ENCODE data around the gene NXF3. TPM values are rescaled to one million over a fixed set of nuclear protein-coding genes. Genes with fewer than 3 reads are reported as not detected.
"Not testable (repeated sequence)": the region's sequence is repeated elsewhere in the genome, so short reads cannot be mapped to it uniquely, and the experiment has no call there.

Gene NXF3
- total and polyA plus RNA-seq, 2 donors: 0.08 TPM; not detected in 1

DNA sequence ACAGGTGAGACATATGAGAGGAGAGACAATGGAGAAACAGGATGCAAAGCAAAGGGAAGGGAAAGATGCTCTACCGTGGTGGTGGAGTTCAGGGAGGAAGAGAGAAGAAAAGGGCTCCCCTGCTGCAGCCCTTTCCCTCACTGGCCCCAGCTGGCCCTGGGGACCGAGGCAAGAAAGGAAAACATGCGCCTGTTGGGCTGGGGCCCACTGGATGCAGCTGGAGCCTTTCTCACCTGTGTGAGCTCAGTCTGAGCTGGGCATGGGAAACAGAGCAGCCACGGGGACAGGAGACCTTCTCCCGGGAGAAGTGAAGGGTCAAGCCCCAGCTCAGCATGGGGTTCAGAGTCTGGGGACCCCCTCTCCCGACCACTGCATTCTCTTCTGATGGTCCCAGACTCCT, 11.9 kb downstream of the NXF3 start:
- no peaks in the 10 kb centered on the region for H3K4me1 ChIP-seq (ENCODE audit: insufficient read depth)
- no peak overlapping the region for H3K4me3 ChIP-seq (ENCODE audit: low read depth, low read length)
- WGBS: 71% methylated on average over 6 of the region's 6 CpGs
- no peak for DNase-seq (ENCODE audit: extremely low spot score)
- H3K27ac ChIP-seq (ENCODE audit: low read depth): no peak overlapping the region
- H3K36me3 ChIP-seq (ENCODE audit: insufficient read depth): no peaks in the 10 kb centered on the region

DNA sequence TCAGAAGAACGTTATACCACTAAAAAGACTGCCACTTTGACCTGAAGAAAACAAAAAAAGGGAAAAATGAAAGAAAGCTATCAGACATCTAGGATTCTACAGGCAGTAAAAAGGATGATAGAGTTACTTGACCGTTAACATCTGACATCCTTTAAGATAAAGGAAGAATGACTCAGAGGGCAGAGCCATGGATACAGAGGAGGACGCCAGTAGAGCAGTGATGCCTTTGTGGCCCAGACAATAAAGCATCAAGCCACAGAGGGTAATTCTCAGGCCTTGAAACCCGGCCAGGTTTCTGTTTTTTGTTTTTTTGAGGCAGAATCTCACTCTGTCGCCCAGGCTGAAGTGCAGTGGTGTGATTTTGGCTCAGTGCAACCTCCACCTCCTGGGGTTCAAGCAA, 19.5 kb downstream of the NXF3 start:
- no peak overlapping the region for H3K4me3 ChIP-seq (ENCODE audit: low read depth, low read length)
- no peaks in the 10 kb centered on the region for H3K4me1 ChIP-seq (ENCODE audit: insufficient read depth)
- H3K27ac ChIP-seq (ENCODE audit: low read depth): no peak overlapping the region
- 29% methylated on average over 5 of the region's 5 CpGs for WGBS
- H3K36me3 ChIP-seq (ENCODE audit: insufficient read depth): no peaks in the 10 kb centered on the region
- DNase-seq (ENCODE audit: extremely low spot score): no peak

GRCh38 chrX:103066606-103067005, 26.3 kb downstream of the NXF3 start:
- no peaks in the 10 kb centered on the region for H3K36me3 ChIP-seq (ENCODE audit: insufficient read depth)
- no peaks in the 10 kb centered on the region for H3K4me1 ChIP-seq (ENCODE audit: insufficient read depth)
- WGBS: 59% methylated on average over 1 of the region's 1 CpG
- H3K27ac ChIP-seq (ENCODE audit: low read depth): no peak overlapping the region
- no peak for DNase-seq (ENCODE audit: extremely low spot score)
- H3K4me3 ChIP-seq (ENCODE audit: low read depth, low read length): no peak overlapping the region

DNA sequence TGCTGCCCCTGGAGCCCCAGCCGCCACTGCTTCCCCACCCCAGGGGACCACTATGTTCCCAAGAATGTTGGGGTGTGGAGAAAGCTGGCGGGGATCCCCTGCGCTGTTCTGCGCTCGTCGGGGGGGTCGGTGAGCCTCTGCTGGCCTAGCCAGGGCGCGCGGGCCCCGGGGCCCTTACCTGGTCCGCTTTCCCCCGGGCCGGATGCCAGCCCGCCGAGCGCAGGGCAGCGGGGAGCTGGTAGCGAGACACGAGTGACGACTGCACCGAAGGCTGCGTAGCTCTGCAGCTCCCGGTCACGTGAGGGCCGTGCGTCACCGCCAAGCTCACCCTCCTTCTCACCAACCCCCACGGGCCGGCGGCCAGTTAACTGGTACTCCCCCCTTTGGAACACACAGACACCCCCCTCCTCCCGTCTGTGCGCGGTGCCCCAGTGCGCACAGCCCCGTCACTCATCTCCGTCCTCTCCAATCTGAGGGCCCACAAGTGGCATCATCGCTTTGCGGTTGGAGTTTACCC, 29.0 kb downstream of the NXF3 start, which contains the start of gene BEX1:
Gene BEX1 (minus strand): TSS at position 254 of the 517 bp plus-strand sequence. CDS start 897 bp downstream, outside the sequence.
- Histone ChIP-seq H3K36me3 (ENCODE audit: insufficient read depth) (no peaks in the 10 kb centered on the region), H3K4me1 (ENCODE audit: insufficient read depth) (no peaks in the 10 kb centered on the region), H3K27ac (ENCODE audit: low read depth) (no peak within 1 kb of the TSS), H3K4me3 (ENCODE audit: low read depth, low read length) (peak within 1 kb of the TSS; percentile 18)
- under 1% methylated on average over 39 of the region's 39 CpGs for WGBS
- no peak for DNase-seq (ENCODE audit: extremely low spot score)

- Histone ChIP-seq H3K4me3 (ENCODE audit: low read depth, low read length) (peak overlapping the region; percentile 18), H3K36me3 (ENCODE audit: insufficient read depth) (no peaks in the 10 kb centered on the region), H3K27ac (ENCODE audit: low read depth) (no peak overlapping the region), H3K4me1 (ENCODE audit: insufficient read depth) (no peaks in the 10 kb centered on the region)
- no peak for DNase-seq (ENCODE audit: extremely low spot score)
- WGBS: under 1% methylated on average over 31 of the region's 34 CpGs
These were observed 29.6 kb downstream of the NXF3 start for GRCh38 chrX:103063191-103063845.

- Histone ChIP-seq H3K36me3 (ENCODE audit: insufficient read depth) (no peaks in the 10 kb centered on the region), H3K4me3 (ENCODE audit: low read depth, low read length) (no peak overlapping the region), H3K4me1 (ENCODE audit: insufficient read depth) (no peaks in the 10 kb centered on the region), H3K27ac (ENCODE audit: low read depth) (no peak overlapping the region)
- DNase-seq (ENCODE audit: extremely low spot score): no peak
- WGBS: 84% methylated on average over 3 of the region's 3 CpGs
These were observed 31.5 kb downstream of the NXF3 start for GRCh38 chrX:103061486-103061885.

- 68% methylated on average over 2 of the region's 2 CpGs for WGBS
- DNase-seq (ENCODE audit: extremely low spot score): no peak
These were observed 36.0 kb downstream of the NXF3 start for GRCh38 chrX:103056902-103057301.

GRCh38 chrX:103052625-103053024, 40.3 kb downstream of the NXF3 start:
- Histone ChIP-seq H3K36me3 (ENCODE audit: insufficient read depth) (no peaks in the 10 kb centered on the region), H3K4me1 (ENCODE audit: insufficient read depth) (no peaks in the 10 kb centered on the region), H3K27ac (ENCODE audit: low read depth) (no peak overlapping the region), H3K4me3 (ENCODE audit: low read depth, low read length) (no peak overlapping the region)
- DNase-seq (ENCODE audit: extremely low spot score): no peak

More at GRCh38 chrX:103056902-103057301, 36.0 kb downstream of the NXF3 start:
- no peaks in the 10 kb centered on the region for H3K4me1 ChIP-seq (ENCODE audit: insufficient read depth)
- H3K4me3 ChIP-seq (ENCODE audit: low read depth, low read length): no peak overlapping the region
- H3K27ac ChIP-seq (ENCODE audit: low read depth): no peak overlapping the region
- no peaks in the 10 kb centered on the region for H3K36me3 ChIP-seq (ENCODE audit: insufficient read depth)

- DNase-seq (ENCODE audit: extremely low spot score): no peak
- Histone ChIP-seq H3K4me1 (ENCODE audit: insufficient read depth) (no peaks in the 10 kb centered on the region), H3K4me3 (ENCODE audit: low read depth, low read length) (no peak overlapping the region), H3K27ac (ENCODE audit: low read depth) (no peak overlapping the region), H3K36me3 (ENCODE audit: insufficient read depth) (no peaks in the 10 kb centered on the region)
- WGBS: 5% methylated on average over 8 of the region's 8 CpGs
These were observed 41.6 kb downstream of the NXF3 start for GRCh38 chrX:103051260-103051789.

GRCh38 chrX:103033371-103033770, 59.6 kb downstream of the NXF3 start:
- not testable (repeated sequence) for H3K4me3 ChIP-seq (ENCODE audit: low read depth, low read length); H3K4me1 ChIP-seq (ENCODE audit: insufficient read depth); H3K27ac ChIP-seq (ENCODE audit: low read depth); H3K36me3 ChIP-seq (ENCODE audit: insufficient read depth); DNase-seq (ENCODE audit: extremely low spot score)
- 55% methylated on average over 1 of the region's 1 CpG for WGBS

Other genes with a start within 250 kb of the NXF3 start
- gene RAB40AL, start 155.9 kb downstream of the NXF3 start, total RNA-seq: 0.79 TPM
- gene RAB40AL, start 155.9 kb downstream of the NXF3 start, polyA plus RNA-seq: not detected
- 3.5 TPM for gene BEX1, start 29.0 kb downstream of the NXF3 start, total RNA-seq
- 5.7 TPM for gene BEX1, start 29.0 kb downstream of the NXF3 start, polyA plus RNA-seq
- 49.5 TPM for gene BEX4, start 122.0 kb upstream of the NXF3 start, total RNA-seq
- gene BEX4, start 122.0 kb upstream of the NXF3 start, polyA plus RNA-seq: 68.9 TPM
- gene TCEAL8, start 162.0 kb upstream of the NXF3 start, total RNA-seq: 202 TPM
- 66.5 TPM for gene TCEAL8, start 162.0 kb upstream of the NXF3 start, polyA plus RNA-seq
- gene TCEAL5, start 183.6 kb upstream of the NXF3 start, total RNA-seq: 2.5 TPM
- 1.3 TPM for gene TCEAL5, start 183.6 kb upstream of the NXF3 start, polyA plus RNA-seq
- 6.2 TPM for gene BEX2, start 217.8 kb upstream of the NXF3 start, total RNA-seq
- 9.8 TPM for gene BEX2, start 217.8 kb upstream of the NXF3 start, polyA plus RNA-seq
- gene TCEAL7, start 237.1 kb upstream of the NXF3 start, total RNA-seq: 74.0 TPM
- 16.0 TPM for gene TCEAL7, start 237.1 kb upstream of the NXF3 start, polyA plus RNA-seq

Measured in urinary bladder (tissue), 4 donors.